Chondrocyte (in vitro differentiated cells): ENCODE measurements around the gene HOXB5. TPM values are rescaled to one million over a fixed set of nuclear protein-coding genes. Genes with fewer than 3 reads are reported as not detected.

Experiments
- DNase-seq: peaks from one replicate; pipeline ENCODE4 v3.0.0; 2021; ENCODE audit warnings: mixed read lengths, low spot score
- H3K27ac Mint-ChIP-seq: one replicate; pipeline ENCODE4 v1.8.0; 2021; ENCODE audit warnings: mild to moderate bottlenecking, moderate library complexity, mixed read lengths; ENCODE audit not compliant: unreplicated experiment
- H3K27me3 Mint-ChIP-seq: 2 replicates; pipeline ENCODE4 v1.8.0; 2021; ENCODE audit warnings: low read depth, mixed read lengths
- H3K36me3 Mint-ChIP-seq: 2 replicates; pipeline ENCODE4 v1.8.0; 2021; ENCODE audit warnings: low read depth, mixed read lengths
- H3K4me1 Mint-ChIP-seq: 2 replicates; pipeline ENCODE4 v1.8.0; 2021; ENCODE audit warnings: low read depth, mild to moderate bottlenecking, mixed read lengths
- H3K4me3 Mint-ChIP-seq: one replicate; pipeline ENCODE4 v1.8.0; 2021; ENCODE audit warnings: mild to moderate bottlenecking, moderate library complexity, mixed read lengths; ENCODE audit not compliant: unreplicated experiment
- H3K9me3 Mint-ChIP-seq: 2 replicates; pipeline ENCODE4 v1.8.0; 2021; ENCODE audit warnings: low read depth, mixed read lengths
- CTCF ChIP-seq: fragments of 200-600 bp; sonication (generic); IDR thresholded peaks from 2 replicates; pipeline ENCODE4 v1.5.0; 2021; ENCODE audit warnings: antibody characterized with exemption, mild to moderate bottlenecking, moderate library complexity
- total RNA-seq: library from RNA; stranded (reverse); gene quantifications from 3 replicates; pipeline ENCODE4 v1.2.1, GENCODE V29; 2021

The HOXB5 gene
- total RNA-seq, 1 donor from 2014 or later, result not detected

GRCh38 chr17:48577946-48578615 lies 15.5 kb downstream of the HOXB5 start, which contains the start of gene HOXB4:
TSS of gene HOXB4 (minus strand) at chr17:48578350. CDS start at chr17:48578319, 31 bp downstream.
- peaks cover 4% of the 10 kb centered on the region for H3K36me3 Mint-ChIP-seq
- peaks cover 5% of the 10 kb centered on the region for H3K4me1 Mint-ChIP-seq
- H3K9me3 Mint-ChIP-seq, result no peaks in the 10 kb centered on the region
- H3K27ac Mint-ChIP-seq, result no peak within 1 kb of the TSS
- peaks cover 84% of the 10 kb centered on the region for H3K27me3 Mint-ChIP-seq
- TF ChIP-seq CTCF, result no peak
- DNase-seq, result no peak
- no peak within 1 kb of the TSS for H3K4me3 Mint-ChIP-seq

GRCh38 chr17:48577330-48577945 lies 16.1 kb downstream of the HOXB5 start:
- Mint-ChIP-seq H3K4me3 (no peak overlapping the region), H3K36me3 (peaks cover 4% of the 10 kb centered on the region), H3K27ac (no peak overlapping the region), H3K9me3 (no peaks in the 10 kb centered on the region), H3K4me1 (peaks cover 3% of the 10 kb centered on the region), H3K27me3 (peaks cover 84% of the 10 kb centered on the region)
- TF ChIP-seq CTCF, result no peak
- no peak for DNase-seq

GRCh38 chr17:48576479-48577309 lies 16.9 kb downstream of the HOXB5 start:
- TF ChIP-seq CTCF, result no peak
- Mint-ChIP-seq H3K27ac (no peak overlapping the region), H3K36me3 (peaks cover 4% of the 10 kb centered on the region), H3K4me1 (no peaks in the 10 kb centered on the region), H3K9me3 (no peaks in the 10 kb centered on the region), H3K27me3 (peaks cover 86% of the 10 kb centered on the region), H3K4me3 (no peak overlapping the region)
- no peak for DNase-seq

- H3K9me3 Mint-ChIP-seq, result no peaks in the 10 kb centered on the region
- H3K27ac Mint-ChIP-seq, result no peak overlapping the region
- H3K4me1 Mint-ChIP-seq, result no peaks in the 10 kb centered on the region
Observed at GRCh38 chr17:48575673-48576478, 17.7 kb downstream of the HOXB5 start.

More at GRCh38 chr17:48575673-48576478, 17.7 kb downstream of the HOXB5 start:
- Mint-ChIP-seq H3K36me3 (peaks cover 4% of the 10 kb centered on the region), H3K4me3 (no peak overlapping the region), H3K27me3 (peaks cover 86% of the 10 kb centered on the region)
- no peak for TF ChIP-seq CTCF
- no peak for DNase-seq
